GM12801 (cell line): Measurements from ENCODE around the gene CNIH2.

Experiments
- CTCF ChIP-seq: IDR thresholded peaks from one replicate; pipeline ENCODE4 v1.5.1; 2011; ENCODE audit warnings: control low read depth; ENCODE audit not compliant: insufficient read length; ENCODE audit errors: extremely low read depth

The CNIH2 gene

GRCh38 chr11:66280428-66280827, 2.5 kb downstream of the CNIH2 start:
- TF ChIP-seq CTCF, result no peak

DNA sequence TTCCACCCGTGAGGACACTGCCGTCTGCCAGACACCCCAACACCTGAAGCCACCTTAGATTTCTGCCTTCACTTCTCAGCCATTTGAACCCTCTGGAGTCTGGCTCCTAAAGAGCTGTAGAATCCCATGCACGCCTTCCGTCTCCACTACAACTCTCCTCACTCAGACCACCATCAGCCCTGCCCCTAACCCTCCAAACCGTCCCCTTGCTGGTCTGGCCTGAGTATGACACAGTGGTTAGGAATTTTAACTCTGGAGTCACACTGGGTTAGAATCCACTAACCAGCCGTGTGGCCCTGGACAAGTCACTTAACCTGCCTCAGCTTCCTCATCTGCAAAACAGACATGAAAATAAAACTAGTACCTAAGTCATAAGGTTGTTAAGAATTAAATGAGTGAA, 3.0 kb downstream of the CNIH2 start:
- no peak for TF ChIP-seq CTCF

DNA sequence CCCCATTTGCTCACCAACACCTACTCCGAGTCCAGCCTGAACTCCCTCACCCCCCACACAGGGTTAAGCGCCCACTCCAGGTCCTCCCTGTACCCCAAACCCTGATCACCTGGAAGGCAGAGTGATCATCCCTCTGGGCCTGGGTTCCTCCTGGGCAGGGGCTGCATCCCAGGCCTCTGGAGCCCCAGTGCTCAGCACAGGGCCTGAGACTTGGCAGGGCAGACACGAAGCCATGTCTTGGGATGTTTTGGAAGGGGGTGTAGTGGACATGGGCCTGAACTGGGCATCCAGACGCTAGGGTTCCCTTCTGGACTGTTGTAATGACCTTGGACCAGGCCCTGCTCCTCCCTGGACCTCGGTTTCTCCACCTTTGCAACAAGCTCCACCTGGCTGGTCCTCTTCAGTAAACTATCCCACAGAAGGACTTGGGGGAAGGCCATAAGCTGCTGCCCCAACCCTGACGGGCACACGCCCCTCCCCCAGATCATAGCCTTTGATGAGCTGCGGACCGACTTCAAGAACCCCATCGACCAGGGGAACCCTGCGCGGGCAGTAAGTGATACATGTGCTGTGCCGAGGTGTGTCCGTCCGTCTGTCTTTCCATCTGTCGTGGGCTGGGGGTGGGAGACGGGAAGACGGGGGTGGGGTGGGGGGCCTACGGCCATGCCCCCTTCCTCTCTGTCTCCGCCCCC, 3.9 kb downstream of the CNIH2 start:
- no peak for TF ChIP-seq CTCF

GRCh38 chr11:66282468-66283455, 4.8 kb downstream of the CNIH2 start:
- TF ChIP-seq CTCF, result no peak

GRCh38 chr11:66283461-66284105, 5.6 kb downstream of the CNIH2 start:
- no peak for TF ChIP-seq CTCF

DNA sequence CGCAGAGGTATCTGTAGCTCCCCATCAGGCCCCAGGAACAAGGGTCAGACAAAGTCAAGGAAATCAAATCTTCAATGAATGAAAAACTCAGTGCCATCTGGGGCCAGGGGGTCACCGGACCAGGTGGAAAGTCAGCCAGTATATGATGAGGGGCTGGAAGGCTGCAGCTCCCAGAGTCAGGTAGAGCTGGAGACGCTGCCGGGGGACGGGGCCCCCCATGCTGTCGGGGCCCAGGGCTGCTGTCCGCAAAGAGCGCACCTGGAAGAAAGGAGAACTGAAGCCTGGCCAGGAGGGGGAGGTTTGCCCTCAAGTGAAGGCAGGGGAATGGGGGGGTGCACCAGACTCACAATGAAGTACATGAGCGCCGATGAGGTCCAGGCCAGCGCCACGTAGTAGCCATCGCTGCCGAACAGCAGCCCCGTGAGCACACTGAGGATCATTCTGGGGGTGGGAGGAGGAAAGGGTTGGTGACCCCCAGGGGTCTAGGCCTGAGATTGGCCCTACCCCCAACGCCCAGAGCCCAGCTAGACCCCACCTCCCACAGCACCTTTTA, 6.6 kb downstream of the CNIH2 start:
- TF ChIP-seq CTCF, result no peak
